ENCODE measurements around the gene FALEC.

Gene FALEC

DNA sequence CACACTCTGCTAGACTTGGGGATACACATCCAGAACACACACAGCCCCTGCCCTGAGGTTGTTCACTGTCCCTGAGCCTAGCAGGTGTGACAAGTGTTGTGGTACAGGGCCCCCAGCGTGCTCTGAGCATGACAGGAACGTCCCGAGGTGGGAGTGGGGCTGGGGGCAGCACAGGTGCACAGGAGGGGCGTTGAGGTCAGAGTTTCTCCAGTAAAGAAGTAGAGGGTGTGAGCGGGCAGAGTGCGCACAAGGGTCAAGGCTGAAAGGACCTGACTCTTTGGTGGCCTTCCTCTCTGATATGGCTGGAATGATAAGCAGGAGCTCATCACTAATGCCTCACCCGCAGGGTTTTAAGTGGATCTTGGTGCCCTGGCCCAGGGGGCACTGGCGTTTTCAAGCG is 1.3 kb upstream of the FALEC start:
- no peak overlapping the region for H3K4me3 ChIP-seq (replicated peaks in 1 of 2; ENCODE audit: low read depth in 2 of 2, low read length in 2 of 2)
- no peak for DNase-seq (ENCODE audit: low read depth in 2 of 2)
- TF ChIP-seq, protein P1, sequence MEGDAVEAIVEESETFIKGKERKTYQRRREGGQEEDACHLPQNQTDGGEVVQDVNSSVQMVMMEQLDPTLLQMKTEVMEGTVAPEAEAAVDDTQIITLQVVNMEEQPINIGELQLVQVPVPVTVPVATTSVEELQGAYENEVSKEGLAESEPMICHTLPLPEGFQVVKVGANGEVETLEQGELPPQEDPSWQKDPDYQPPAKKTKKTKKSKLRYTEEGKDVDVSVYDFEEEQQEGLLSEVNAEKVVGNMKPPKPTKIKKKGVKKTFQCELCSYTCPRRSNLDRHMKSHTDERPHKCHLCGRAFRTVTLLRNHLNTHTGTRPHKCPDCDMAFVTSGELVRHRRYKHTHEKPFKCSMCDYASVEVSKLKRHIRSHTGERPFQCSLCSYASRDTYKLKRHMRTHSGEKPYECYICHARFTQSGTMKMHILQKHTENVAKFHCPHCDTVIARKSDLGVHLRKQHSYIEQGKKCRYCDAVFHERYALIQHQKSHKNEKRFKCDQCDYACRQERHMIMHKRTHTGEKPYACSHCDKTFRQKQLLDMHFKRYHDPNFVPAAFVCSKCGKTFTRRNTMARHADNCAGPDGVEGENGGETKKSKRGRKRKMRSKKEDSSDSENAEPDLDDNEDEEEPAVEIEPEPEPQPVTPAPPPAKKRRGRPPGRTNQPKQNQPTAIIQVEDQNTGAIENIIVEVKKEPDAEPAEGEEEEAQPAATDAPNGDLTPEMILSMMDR (IDR thresholded peaks at IDR 0.05; ENCODE audit: low read depth, low read length), result no peak

DNA sequence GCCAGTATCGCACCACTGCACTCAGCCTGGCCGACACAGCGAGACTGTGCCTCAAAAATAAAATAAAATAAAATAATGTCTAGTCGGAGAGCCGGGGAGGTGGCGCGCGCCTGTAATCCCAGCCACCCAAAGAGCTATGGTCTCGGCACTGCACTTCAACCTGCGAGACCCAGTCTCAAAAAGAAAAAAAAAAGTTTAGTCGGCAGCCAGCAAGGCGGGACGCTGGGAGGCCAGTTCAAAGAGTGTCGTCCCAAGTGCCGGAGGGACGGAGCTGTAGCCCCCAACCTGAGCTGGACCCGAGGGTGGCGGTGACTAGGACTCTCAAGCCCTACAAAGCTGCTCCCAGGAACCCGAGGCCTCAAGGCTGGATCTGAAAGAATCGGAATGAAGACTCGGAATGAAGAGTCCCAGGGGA is 632 bp upstream of the FALEC start:
- TF ChIP-seq, protein P1 (IDR thresholded peaks at IDR 0.05; ENCODE audit: low read depth, low read length), result no peak
- peak overlapping the region; percentile 56 to 57 for H3K4me3 ChIP-seq (replicated peaks in 1 of 2; ENCODE audit: low read depth in 2 of 2, low read length in 2 of 2)
- DNase-seq (ENCODE audit: low read depth in 2 of 2), result no peak

DNA sequence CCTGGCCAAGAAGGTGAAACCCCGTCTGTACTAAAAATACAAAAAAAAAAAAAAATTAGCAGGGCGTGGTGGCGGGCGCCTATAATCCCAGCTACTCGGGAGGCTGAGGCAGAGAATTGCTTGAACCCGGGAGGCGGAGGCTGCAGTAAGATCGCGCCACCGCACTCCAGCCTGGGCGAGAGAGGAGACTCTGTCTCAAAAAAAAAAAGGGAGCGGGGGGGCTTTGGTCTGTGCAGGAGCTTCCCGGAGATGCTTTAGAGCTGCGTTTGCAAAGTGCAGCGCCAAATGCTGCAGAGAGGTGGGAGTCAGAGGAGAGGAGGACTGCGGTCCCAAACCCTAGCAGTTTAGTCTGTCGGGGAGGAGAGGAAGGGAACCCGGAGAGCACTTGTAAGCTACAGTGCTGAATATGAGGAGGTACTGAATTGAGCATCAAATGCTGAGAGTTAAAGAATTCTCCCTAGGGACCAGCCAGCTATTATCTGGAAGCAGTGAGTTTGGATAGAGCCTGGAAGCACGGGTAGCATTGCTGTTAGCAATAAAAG is 569 bp downstream of the FALEC start:
- H3K4me3 ChIP-seq (replicated peaks in 1 of 2; ENCODE audit: low read depth in 2 of 2, low read length in 2 of 2), result peak overlapping the region; percentile 57
- TF ChIP-seq, protein P1 (IDR thresholded peaks at IDR 0.05; ENCODE audit: low read depth, low read length), result peak; percentile 7
- peak; percentile 22 to 29 for DNase-seq (ENCODE audit: low read depth in 2 of 2)

DNA sequence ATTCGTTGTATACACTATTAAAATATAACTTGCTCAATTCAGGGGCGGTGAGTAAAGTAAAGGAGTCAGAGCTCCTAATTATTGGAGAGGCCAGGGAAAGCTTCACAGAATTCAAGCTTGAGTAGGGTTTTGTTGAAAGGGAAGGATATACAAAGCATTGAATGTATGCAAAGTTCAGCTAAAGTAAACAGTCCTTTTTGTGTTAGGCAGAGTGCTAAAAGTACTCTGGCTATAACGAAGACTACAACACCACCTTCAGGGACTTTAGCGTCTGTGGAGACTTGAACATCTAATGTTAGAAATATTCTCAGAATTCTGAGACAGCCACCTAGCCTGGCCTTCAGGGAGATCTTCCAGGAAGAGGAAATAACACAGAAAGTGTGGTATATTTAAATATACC is 1.1 kb downstream of the FALEC start:
- DNase-seq (ENCODE audit: low read depth in 2 of 2), result peak in 1 of 2 donors; percentile 24
- TF ChIP-seq, protein P1 (IDR thresholded peaks at IDR 0.05; ENCODE audit: low read depth, low read length), result no peak
- H3K4me3 ChIP-seq (replicated peaks in 1 of 2; ENCODE audit: low read depth in 2 of 2, low read length in 2 of 2), result no peak overlapping the region

DNA sequence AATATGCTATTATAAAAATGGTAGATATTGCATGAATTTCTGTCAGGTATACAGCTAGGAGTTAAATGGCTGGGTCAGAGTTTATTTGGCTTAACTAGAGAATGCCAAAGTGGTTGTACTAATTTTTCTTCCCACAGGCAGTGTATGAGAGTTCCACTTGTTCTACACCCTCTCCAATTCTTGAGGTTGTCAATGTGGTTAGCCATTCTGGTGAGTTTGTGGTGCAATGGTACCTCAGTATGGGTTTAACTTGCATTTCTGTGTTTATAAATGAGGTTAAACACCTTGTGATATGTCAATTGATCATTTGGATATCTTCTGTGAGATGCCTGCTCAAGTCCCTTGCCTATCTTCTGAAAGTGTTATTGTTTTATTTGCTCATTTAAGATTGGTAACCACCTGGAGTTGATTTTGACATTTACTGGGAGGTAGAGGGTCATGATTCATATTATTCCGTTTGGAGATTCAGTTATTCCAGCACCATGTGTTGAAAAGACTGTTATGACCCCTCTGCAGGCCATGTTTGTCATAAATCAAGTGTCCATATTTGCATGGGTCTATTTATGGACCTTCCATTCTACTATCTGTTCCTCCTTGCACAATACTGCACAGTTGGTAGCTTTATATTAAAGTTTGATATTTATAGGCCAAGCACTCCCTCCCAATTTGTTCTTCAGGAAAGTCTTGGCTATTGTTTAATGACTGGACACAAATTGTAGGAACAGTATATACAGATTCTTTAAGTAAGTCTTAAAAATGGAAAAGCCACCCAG is 5.8 kb downstream of the FALEC start:
- no peak overlapping the region for H3K4me3 ChIP-seq (replicated peaks in 1 of 2; ENCODE audit: low read depth in 2 of 2, low read length in 2 of 2)
- DNase-seq (ENCODE audit: low read depth in 2 of 2), result no peak
- TF ChIP-seq, protein P1 (IDR thresholded peaks at IDR 0.05; ENCODE audit: low read depth, low read length), result no peak

DNA sequence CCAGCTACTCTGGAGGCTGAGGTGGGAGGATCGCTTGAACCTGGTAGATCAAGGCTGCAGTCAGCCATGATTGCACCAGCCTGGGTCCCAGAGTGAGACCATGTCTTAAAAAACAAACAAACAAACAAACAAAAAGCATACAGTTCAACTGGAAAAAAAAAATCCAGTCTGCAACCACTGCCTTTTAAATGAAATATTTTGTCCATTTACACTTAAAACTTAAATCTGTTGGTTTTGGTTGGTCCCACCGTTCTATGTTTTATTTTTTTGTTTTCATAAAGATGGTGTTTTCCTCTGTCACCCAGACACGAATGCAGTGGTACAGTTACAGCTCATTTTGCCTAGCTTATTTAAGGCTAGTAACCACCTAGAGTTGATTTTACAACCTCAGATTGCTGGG is 9.8 kb downstream of the FALEC start:
- H3K4me3 ChIP-seq (replicated peaks in 1 of 2; ENCODE audit: low read depth in 2 of 2, low read length in 2 of 2), result no peak overlapping the region
- no peak for DNase-seq (ENCODE audit: low read depth in 2 of 2)
- TF ChIP-seq, protein P1 (IDR thresholded peaks at IDR 0.05; ENCODE audit: low read depth, low read length), result no peak

All from cardiac fibroblast (primary cell).